Measurements from ENCODE around the gene TBL1X.

Gene TBL1X

DNA sequence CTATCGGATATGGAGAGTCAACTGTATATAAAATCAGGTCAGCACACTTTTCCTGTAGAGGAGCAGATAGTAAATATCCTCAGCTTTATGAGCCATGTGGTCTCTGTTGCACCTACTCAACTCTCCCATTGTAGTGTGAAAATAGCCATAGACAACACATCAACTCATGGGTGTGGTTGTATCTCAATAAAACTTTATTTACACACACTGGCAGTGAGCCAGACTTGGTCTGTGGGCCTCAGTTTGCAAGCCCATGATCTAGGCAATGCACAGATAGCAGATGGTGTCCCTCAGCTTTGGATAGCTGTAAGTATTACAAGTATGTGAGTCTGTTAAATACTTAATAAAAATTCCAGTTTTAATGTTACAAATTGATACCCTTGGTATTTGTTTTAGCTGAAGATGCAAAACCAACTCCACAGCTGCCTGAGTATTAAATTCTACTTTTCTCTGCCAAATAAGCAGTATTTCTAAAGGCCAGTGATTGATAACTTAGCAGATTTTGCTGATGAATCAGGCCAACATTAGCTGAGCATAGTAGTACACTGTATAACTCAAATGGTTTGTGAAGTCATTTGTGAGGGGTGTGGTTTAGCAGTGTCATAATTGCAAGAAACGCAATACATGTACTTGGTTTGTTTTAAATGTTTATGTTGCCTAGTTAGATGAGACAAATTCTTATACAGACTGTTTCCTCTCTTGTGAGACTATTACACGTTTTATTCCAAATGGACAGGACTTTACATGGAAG is 213.5 kb downstream of the TBL1X start:
- no peak overlapping the region for H3K4me3 ChIP-seq (ENCODE audit: low read depth, low read length)
- DNase-seq (ENCODE audit: low read depth) = no peak
- TF ChIP-seq, protein P1, sequence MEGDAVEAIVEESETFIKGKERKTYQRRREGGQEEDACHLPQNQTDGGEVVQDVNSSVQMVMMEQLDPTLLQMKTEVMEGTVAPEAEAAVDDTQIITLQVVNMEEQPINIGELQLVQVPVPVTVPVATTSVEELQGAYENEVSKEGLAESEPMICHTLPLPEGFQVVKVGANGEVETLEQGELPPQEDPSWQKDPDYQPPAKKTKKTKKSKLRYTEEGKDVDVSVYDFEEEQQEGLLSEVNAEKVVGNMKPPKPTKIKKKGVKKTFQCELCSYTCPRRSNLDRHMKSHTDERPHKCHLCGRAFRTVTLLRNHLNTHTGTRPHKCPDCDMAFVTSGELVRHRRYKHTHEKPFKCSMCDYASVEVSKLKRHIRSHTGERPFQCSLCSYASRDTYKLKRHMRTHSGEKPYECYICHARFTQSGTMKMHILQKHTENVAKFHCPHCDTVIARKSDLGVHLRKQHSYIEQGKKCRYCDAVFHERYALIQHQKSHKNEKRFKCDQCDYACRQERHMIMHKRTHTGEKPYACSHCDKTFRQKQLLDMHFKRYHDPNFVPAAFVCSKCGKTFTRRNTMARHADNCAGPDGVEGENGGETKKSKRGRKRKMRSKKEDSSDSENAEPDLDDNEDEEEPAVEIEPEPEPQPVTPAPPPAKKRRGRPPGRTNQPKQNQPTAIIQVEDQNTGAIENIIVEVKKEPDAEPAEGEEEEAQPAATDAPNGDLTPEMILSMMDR (conservative IDR thresholded peaks at IDR 0.05; ENCODE audit: low read depth, low read length) = no peak

DNA sequence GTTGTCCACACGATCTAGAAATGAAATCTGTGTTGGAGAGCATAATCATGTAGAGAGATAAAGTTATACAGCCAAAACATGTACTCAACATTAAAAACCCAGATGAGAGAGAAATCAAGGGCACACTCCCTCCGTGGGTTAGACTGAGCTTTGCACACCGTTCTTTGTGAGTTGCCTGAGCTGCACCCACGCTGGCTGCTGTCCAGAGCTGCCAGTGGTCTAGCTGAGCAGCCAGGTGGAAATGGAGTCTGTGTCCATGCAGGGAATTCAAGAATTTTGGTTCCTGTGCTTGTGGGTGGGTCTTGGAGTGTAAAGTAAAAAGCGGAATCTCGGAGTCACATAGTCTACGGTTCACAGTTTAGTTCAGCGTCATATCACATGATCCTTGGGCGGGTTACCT is 216.2 kb downstream of the TBL1X start:
- TF ChIP-seq, protein P1 (conservative IDR thresholded peaks at IDR 0.05; ENCODE audit: low read depth, low read length) = no peak
- no peak for DNase-seq (ENCODE audit: low read depth)
- H3K4me3 ChIP-seq (ENCODE audit: low read depth, low read length) = no peak overlapping the region

DNA sequence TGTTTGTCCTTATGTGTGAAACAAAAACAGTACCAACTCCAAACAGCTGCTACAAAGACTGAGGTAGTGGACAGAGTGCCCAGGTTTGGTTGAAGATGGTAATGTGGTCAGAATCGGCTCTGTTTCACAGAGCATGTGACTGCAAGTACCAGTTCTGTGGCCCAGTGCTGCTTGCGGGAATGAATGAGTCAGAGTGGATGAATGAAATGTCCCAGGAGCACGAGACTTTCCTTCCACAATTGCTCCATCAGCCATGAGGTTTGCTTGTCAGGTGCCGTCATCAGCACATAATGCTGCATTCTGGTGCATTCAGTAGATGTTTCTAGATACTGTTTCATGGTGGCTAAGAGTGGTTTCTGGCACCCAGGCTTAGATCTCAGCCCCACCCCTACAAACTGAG is 216.6 kb downstream of the TBL1X start:
- TF ChIP-seq, protein P1 (conservative IDR thresholded peaks at IDR 0.05; ENCODE audit: low read depth, low read length) = no peak
- DNase-seq (ENCODE audit: low read depth) = peak; percentile 76

DNA sequence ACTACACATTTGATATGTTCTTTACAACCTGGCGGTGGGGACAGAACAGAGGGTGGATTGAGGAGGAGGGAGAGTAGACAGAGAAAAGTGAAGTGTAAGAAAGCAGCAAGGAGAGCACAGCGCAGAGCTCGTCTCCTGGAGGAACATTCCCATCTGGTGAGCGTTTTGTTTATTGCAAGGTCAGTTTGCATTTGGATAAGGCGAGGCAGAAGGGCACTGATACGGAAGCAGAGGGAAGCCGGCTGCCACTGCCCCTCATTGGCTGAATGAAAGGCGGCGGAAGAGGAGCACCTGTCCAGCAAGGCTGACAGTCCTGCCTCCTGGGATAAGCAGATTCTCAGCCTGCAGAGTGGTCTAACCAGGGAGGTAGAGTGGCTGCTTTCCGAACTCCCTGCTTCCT is 217.6 kb downstream of the TBL1X start:
- no peak overlapping the region for H3K4me3 ChIP-seq (ENCODE audit: low read depth, low read length)
- TF ChIP-seq, protein P1 (conservative IDR thresholded peaks at IDR 0.05; ENCODE audit: low read depth, low read length) = peak; percentile 63
- peak; percentile 72 for DNase-seq (ENCODE audit: low read depth)

More for the DNA sequence above, 216.6 kb downstream of the TBL1X start:
- H3K4me3 ChIP-seq (ENCODE audit: low read depth, low read length) = no peak overlapping the region

DNA sequence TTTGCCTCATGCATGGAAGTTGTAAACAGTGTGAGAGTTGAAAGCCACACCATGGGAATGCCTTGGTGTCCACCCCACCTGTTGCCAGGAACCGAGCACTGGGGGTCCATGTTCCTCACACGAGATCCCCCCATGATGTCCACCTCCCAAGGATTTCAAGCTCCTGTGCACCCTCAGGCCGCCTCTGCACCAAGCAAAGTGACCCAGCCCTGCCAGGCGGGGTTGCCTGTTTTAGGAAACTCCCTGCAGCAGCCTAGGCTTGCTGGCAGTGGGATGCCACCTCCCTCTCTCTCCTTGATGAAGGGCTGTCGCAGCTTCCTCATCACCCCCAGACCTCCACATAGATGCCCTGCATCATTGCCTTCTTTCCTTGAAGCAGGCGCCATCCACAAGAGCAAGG is 218.0 kb downstream of the TBL1X start:
- H3K4me3 ChIP-seq (ENCODE audit: low read depth, low read length) = no peak overlapping the region
- DNase-seq (ENCODE audit: low read depth) = no peak
- TF ChIP-seq, protein P1 (conservative IDR thresholded peaks at IDR 0.05; ENCODE audit: low read depth, low read length) = no peak

DNA sequence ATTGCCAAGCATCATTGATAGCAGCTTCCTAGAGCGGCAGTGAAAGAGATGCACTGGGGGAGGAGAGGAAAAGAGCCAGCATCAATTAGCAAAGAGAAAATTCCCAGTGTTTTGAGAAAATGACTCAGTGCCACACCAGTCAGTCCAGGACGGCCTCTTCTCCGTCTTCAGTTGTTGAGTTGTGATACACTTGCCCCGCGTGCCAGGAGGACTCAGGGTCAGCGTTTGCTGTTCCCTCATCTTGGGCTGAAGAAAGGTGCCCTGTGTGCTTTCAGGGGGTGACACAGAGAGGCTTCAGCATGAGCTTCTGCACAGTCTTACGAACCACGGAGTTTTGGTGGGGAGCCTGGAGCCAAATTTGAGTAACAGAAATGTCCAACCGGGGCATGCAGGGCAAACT is 218.5 kb downstream of the TBL1X start:
- H3K4me3 ChIP-seq (ENCODE audit: low read depth, low read length) = no peak overlapping the region
- no peak for DNase-seq (ENCODE audit: low read depth)
- TF ChIP-seq, protein P1 (conservative IDR thresholded peaks at IDR 0.05; ENCODE audit: low read depth, low read length) = no peak

DNA sequence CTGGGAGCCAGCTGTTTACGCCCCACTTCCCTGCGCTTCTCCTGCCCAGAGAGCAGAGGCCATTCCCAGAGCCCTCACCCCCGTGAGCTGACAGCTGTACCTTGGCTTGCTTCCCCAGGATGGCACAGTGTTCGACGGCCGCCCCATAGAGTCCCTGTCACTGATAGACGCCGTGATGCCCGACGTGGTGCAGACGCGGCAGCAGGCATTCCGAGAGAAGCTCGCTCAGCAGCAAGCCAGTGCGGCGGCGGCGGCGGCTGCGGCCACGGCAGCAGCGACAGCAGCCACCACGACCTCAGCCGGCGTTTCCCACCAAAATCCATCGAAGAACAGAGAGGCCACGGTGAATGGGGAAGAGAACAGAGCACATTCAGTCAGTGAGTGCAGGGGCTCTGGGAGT is 223.0 kb downstream of the TBL1X start:
- H3K4me3 ChIP-seq (ENCODE audit: low read depth, low read length) = no peak overlapping the region
- no peak for DNase-seq (ENCODE audit: low read depth)
- TF ChIP-seq, protein P1 (conservative IDR thresholded peaks at IDR 0.05; ENCODE audit: low read depth, low read length) = no peak

Measured in choroid plexus epithelial cell (primary cell).